ENCODE results near the gene HOXD3. TPM values are rescaled to one million over a fixed set of nuclear protein-coding genes. Genes with fewer than 3 reads are reported as not detected.

Gene HOXD3
- total RNA-seq, 1 experiment from 2014 or later: not detected

DNA sequence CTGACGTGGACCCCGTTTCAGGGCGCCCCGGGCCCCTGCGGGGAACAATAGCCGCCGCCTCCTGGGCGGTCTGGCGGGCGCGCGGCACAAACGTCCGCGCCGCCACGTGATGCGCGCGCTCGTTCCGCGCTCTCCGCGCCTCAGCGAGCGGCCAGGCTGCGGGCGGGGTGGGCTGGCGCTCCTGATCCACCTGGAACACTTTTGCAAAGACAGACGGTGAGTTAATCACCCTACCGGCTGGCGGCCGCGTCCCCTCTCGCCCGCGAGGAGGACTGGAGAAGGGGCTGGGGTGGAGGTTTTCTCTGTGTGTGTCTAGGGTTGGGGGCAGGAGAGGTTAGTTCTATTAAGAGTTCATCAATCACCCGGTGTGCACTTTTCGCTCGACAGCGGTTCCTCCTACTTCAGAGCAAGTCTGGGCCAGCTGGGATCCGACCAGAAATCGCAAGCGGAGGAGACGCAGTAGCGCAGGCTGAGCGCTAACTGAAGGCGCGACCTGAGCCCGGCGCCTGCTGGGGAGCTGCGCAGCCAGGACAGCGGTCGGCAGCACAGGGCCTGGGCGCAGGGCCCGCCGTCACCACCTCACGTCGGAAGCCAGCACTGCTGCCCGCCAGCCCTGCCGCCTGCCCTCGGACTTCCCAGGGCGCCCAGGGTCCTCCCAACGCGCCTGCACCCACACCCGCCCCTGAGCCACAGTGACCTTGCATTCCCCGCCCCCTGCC, 21.1 kb downstream of the HOXD3 start (continued):
- TF ChIP-seq TP53 (CRISPR knock-in tag; IDR thresholded peaks at IDR 0.05) (no peak), OVOL2 (CRISPR knock-in tag; IDR thresholded peaks at IDR 0.05; ENCODE audit: borderline replicate concordance) (no peak), ZNF232 (CRISPR knock-in tag; IDR thresholded peaks at IDR 0.05) (no peak), ARID4B (CRISPR knock-in tag; IDR thresholded peaks at IDR 0.05; ENCODE audit: borderline replicate concordance) (no peak), MXD4 (CRISPR knock-in tag; IDR thresholded peaks at IDR 0.05; ENCODE audit: borderline replicate concordance) (no peak), CBFB (CRISPR knock-in tag; IDR thresholded peaks at IDR 0.05; ENCODE audit: low read depth) (no peak), E2F4 (CRISPR knock-in tag; IDR thresholded peaks at IDR 0.05; ENCODE audit: borderline replicate concordance, low read depth) (no peak)
- TF ChIP-seq, protein P1, sequence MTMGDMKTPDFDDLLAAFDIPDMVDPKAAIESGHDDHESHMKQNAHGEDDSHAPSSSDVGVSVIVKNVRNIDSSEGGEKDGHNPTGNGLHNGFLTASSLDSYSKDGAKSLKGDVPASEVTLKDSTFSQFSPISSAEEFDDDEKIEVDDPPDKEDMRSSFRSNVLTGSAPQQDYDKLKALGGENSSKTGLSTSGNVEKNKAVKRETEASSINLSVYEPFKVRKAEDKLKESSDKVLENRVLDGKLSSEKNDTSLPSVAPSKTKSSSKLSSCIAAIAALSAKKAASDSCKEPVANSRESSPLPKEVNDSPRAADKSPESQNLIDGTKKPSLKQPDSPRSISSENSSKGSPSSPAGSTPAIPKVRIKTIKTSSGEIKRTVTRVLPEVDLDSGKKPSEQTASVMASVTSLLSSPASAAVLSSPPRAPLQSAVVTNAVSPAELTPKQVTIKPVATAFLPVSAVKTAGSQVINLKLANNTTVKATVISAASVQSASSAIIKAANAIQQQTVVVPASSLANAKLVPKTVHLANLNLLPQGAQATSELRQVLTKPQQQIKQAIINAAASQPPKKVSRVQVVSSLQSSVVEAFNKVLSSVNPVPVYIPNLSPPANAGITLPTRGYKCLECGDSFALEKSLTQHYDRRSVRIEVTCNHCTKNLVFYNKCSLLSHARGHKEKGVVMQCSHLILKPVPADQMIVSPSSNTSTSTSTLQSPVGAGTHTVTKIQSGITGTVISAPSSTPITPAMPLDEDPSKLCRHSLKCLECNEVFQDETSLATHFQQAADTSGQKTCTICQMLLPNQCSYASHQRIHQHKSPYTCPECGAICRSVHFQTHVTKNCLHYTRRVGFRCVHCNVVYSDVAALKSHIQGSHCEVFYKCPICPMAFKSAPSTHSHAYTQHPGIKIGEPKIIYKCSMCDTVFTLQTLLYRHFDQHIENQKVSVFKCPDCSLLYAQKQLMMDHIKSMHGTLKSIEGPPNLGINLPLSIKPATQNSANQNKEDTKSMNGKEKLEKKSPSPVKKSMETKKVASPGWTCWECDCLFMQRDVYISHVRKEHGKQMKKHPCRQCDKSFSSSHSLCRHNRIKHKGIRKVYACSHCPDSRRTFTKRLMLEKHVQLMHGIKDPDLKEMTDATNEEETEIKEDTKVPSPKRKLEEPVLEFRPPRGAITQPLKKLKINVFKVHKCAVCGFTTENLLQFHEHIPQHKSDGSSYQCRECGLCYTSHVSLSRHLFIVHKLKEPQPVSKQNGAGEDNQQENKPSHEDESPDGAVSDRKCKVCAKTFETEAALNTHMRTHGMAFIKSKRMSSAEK (CRISPR knock-in tag; IDR thresholded peaks at IDR 0.05; ENCODE audit: borderline replicate concordance): no peak
- TF ChIP-seq, protein P2, sequence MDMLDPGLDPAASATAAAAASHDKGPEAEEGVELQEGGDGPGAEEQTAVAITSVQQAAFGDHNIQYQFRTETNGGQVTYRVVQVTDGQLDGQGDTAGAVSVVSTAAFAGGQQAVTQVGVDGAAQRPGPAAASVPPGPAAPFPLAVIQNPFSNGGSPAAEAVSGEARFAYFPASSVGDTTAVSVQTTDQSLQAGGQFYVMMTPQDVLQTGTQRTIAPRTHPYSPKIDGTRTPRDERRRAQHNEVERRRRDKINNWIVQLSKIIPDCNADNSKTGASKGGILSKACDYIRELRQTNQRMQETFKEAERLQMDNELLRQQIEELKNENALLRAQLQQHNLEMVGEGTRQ (CRISPR knock-in tag; IDR thresholded peaks at IDR 0.05): peak; percentile 82

GRCh38 chr2:176178757-176179295, 21.7 kb downstream of the HOXD3 start:
- CTCF ChIA-PET: interaction anchor here (1.1 to 5.5 kb wide), 6 partner anchors 9 to 458 kb away, joined by 3 to 31 read pairs (median 5); no protein-coding TSS in a partner anchor
- Mint-ChIP-seq H3K36me3 (no peaks in the 10 kb centered on the region), H3K4me1 (peaks cover 39% of the 10 kb centered on the region), H3K9me3 (no peaks in the 10 kb centered on the region), H3K4me3 (peak overlapping the region; percentile 67; the same call in 1 of the 2 replicates), H3K27me3 (ENCODE audit: low read depth) (peaks cover 100% of the 10 kb centered on the region), H3K27ac (no peak overlapping the region)
- ATAC-seq (no peak), DNase-seq (ENCODE audit: low spot score) (no peak)
- POLR2A ChIA-PET: interaction anchor here (1.0 kb wide), 1 partner anchor 13 kb away, joined by 3 read pairs; no protein-coding TSS in a partner anchor
- TF ChIP-seq, protein P3, sequence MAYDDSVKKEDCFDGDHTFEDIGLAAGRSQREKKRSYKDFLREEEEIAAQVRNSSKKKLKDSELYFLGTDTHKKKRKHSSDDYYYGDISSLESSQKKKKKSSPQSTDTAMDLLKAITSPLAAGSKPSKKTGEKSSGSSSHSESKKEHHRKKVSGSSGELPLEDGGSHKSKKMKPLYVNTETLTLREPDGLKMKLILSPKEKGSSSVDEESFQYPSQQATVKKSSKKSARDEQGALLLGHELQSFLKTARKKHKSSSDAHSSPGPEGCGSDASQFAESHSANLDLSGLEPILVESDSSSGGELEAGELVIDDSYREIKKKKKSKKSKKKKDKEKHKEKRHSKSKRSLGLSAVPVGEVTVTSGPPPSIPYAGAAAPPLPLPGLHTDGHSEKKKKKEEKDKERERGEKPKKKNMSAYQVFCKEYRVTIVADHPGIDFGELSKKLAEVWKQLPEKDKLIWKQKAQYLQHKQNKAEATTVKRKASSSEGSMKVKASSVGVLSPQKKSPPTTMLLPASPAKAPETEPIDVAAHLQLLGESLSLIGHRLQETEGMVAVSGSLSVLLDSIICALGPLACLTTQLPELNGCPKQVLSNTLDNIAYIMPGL (CRISPR knock-in tag; IDR thresholded peaks at IDR 0.05): no peak
- no peak for TF ChIP-seq FOXJ3 (CRISPR knock-in tag; IDR thresholded peaks at IDR 0.05; ENCODE audit: borderline replicate concordance)
- no peak for TF ChIP-seq ZNF281 (CRISPR knock-in tag; IDR thresholded peaks at IDR 0.05)
- no peak for TF ChIP-seq NFE2L1 (CRISPR knock-in tag; IDR thresholded peaks at IDR 0.05)
- TF ChIP-seq, protein P4, sequence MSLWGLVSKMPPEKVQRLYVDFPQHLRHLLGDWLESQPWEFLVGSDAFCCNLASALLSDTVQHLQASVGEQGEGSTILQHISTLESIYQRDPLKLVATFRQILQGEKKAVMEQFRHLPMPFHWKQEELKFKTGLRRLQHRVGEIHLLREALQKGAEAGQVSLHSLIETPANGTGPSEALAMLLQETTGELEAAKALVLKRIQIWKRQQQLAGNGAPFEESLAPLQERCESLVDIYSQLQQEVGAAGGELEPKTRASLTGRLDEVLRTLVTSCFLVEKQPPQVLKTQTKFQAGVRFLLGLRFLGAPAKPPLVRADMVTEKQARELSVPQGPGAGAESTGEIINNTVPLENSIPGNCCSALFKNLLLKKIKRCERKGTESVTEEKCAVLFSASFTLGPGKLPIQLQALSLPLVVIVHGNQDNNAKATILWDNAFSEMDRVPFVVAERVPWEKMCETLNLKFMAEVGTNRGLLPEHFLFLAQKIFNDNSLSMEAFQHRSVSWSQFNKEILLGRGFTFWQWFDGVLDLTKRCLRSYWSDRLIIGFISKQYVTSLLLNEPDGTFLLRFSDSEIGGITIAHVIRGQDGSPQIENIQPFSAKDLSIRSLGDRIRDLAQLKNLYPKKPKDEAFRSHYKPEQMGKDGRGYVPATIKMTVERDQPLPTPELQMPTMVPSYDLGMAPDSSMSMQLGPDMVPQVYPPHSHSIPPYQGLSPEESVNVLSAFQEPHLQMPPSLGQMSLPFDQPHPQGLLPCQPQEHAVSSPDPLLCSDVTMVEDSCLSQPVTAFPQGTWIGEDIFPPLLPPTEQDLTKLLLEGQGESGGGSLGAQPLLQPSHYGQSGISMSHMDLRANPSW (CRISPR knock-in tag; conservative IDR thresholded peaks at IDR 0.05; ENCODE audit: low read depth): no peak

All from WTC11 (cell line).